ENCODE measurements around the gene MCM3.

MCM3 gene

DNA sequence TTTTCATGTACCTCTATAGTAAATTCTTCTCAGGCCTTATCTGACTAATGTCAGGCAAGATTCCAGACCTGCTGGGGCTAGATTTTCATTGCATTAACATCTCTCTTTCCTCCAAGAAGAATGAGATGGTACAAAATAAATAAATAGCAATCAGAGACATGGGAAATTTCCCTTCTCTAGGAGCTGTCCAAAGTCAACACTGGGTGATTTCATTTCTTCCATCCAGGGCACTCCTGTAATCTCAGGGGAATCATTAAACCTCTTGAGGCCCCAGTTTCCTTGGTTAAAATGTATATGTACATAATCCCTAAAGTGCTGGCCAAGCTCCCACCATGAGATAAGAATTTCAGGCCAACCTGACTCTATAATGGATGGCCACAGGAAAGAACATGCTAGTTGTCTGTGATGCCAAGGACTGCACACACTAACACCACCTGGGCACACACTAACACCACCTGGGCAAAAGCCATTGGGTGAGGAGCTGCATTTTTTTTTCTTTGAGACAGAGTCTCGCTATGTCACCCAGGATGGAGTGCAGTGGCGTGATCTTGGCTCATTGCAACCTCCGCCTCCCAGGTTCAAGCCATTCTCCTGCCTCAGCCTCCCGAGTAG lies 41.2 kb downstream of the MCM3 start:
- Histone ChIP-seq H3K9ac (no peak overlapping the region), H3K27ac (no peak overlapping the region), H4K20me1 (ENCODE audit: insufficient read depth) (no peaks in the 10 kb centered on the region), H3K4me3 (IDR thresholded peaks at IDR 0.05; ENCODE audit: insufficient read depth, low read depth, low read length) (no peak overlapping the region), H3K4me1 (ENCODE audit: low read depth, poor library complexity, severe bottlenecking) (no peaks in the 10 kb centered on the region), H3K79me2 (ENCODE audit: insufficient read depth, low read depth) (no peaks in the 10 kb centered on the region), H2AFZ (ENCODE audit: low read depth) (no peak overlapping the region), H3K36me3 (ENCODE audit: insufficient read depth) (no peaks in the 10 kb centered on the region), H3K4me2 (no peak overlapping the region), H3K27me3 (ENCODE audit: insufficient read depth, low read depth) (no peaks in the 10 kb centered on the region)
- TF ChIP-seq, protein P1, sequence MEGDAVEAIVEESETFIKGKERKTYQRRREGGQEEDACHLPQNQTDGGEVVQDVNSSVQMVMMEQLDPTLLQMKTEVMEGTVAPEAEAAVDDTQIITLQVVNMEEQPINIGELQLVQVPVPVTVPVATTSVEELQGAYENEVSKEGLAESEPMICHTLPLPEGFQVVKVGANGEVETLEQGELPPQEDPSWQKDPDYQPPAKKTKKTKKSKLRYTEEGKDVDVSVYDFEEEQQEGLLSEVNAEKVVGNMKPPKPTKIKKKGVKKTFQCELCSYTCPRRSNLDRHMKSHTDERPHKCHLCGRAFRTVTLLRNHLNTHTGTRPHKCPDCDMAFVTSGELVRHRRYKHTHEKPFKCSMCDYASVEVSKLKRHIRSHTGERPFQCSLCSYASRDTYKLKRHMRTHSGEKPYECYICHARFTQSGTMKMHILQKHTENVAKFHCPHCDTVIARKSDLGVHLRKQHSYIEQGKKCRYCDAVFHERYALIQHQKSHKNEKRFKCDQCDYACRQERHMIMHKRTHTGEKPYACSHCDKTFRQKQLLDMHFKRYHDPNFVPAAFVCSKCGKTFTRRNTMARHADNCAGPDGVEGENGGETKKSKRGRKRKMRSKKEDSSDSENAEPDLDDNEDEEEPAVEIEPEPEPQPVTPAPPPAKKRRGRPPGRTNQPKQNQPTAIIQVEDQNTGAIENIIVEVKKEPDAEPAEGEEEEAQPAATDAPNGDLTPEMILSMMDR (conservative IDR thresholded peaks at IDR 0.05; ENCODE audit: low read depth, low read length): no peak

DNA sequence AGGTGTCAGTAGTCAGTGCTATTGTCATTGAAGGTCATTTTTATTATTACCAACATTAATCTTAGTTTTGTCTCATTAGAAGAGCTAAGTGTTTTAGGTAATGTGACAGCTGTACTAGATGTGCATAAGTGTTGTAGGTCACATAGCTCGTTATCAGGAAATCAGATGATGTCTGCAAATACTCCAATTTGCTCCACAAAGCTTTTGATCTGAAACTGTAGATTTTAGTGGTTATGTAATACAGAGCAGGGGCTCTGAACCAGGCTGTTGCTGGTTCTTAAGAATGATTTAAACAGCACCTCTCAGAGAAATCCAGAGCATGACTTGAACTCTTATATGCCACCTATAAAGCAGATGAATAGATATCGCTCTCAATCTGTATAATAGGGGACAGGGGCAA lies 42.7 kb downstream of the MCM3 start:
- TF ChIP-seq, protein P1 (conservative IDR thresholded peaks at IDR 0.05; ENCODE audit: low read depth, low read length): no peak
- Histone ChIP-seq H2AFZ (ENCODE audit: low read depth) (no peak overlapping the region), H3K27me3 (ENCODE audit: insufficient read depth, low read depth) (no peaks in the 10 kb centered on the region), H3K4me1 (ENCODE audit: low read depth, poor library complexity, severe bottlenecking) (no peaks in the 10 kb centered on the region), H3K36me3 (ENCODE audit: insufficient read depth) (no peaks in the 10 kb centered on the region), H3K79me2 (ENCODE audit: insufficient read depth, low read depth) (no peaks in the 10 kb centered on the region), H3K9ac (no peak overlapping the region), H3K4me2 (no peak overlapping the region), H3K4me3 (IDR thresholded peaks at IDR 0.05; ENCODE audit: insufficient read depth, low read depth, low read length) (no peak overlapping the region), H3K27ac (no peak overlapping the region), H4K20me1 (ENCODE audit: insufficient read depth) (no peaks in the 10 kb centered on the region)

DNA sequence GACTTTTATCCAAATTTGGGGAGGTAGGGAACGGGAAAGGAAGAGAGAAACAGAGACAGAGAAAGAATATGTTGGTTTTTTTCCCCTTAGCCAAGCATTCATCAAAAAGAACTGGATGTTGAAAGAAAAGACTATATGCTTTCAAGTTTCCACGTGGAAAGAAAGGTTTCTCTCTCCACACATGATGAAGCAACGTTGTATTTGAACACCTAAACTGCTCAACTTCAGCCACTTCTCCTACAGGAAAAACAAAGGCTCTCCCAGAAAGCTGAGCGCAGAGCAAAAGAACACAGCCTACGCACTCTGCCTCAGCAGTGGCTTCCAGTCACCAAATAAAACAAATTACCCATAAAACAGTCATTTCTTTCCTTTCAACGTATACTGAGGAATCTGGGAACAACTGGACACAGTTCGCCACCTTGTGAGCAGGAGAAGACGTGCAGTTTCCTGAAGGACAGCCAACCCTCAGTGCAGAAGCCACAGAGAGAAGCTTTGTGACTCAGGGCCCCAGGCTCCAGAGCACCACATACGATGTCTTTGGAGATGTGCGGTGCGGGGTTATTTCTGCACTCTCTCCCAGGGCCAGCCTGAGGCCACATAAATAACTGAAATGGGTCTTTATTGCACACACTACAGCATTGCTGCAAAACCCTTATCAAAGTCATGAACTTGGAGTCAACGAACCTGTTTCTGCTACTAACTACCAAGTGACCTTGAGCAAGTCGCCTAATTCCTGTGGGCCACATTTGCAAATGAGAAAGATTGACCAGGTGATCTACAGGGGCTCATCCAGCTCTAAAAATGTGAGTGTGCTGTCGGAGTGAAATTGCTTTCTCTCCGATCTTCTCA lies 50.3 kb downstream of the MCM3 start:
- Histone ChIP-seq H3K4me2 (no peak overlapping the region), H3K36me3 (ENCODE audit: insufficient read depth) (no peaks in the 10 kb centered on the region), H3K79me2 (ENCODE audit: insufficient read depth, low read depth) (no peaks in the 10 kb centered on the region), H3K27me3 (ENCODE audit: insufficient read depth, low read depth) (peaks cover 10% of the 10 kb centered on the region; the same call in 1 of the 2 replicates), H2AFZ (ENCODE audit: low read depth) (no peak overlapping the region), H3K9ac (no peak overlapping the region), H3K4me3 (IDR thresholded peaks at IDR 0.05; ENCODE audit: insufficient read depth, low read depth, low read length) (no peak overlapping the region), H3K27ac (no peak overlapping the region), H4K20me1 (ENCODE audit: insufficient read depth) (no peaks in the 10 kb centered on the region), H3K4me1 (ENCODE audit: low read depth, poor library complexity, severe bottlenecking) (peaks cover 52% of the 10 kb centered on the region)
- TF ChIP-seq, protein P1 (conservative IDR thresholded peaks at IDR 0.05; ENCODE audit: low read depth, low read length): peak; percentile 76

DNA sequence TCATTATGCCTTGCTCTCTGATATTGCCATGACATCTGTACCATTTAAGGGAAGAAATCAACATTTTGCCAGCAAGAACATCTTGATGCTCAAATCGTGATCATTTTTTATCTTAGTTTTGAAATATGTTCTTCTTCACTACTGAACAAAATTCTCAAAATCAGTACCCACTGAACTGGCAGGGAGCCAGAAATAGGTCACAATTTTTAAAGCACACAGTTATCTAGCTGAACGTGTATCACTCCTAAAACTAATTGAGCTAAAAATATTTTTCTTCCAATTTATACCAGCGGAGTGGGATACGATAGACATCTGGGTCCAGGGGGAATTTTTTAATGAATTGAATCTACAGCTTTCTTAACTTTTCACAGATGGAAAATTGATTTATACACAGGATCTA lies 51.5 kb downstream of the MCM3 start:
- no peak overlapping the region for H3K4me2 ChIP-seq
- no peak overlapping the region for H3K27ac ChIP-seq
- peaks cover 10% of the 10 kb centered on the region; the same call in 1 of the 2 replicates for H3K27me3 ChIP-seq (ENCODE audit: insufficient read depth, low read depth)
- TF ChIP-seq, protein P1 (conservative IDR thresholded peaks at IDR 0.05; ENCODE audit: low read depth, low read length): no peak
- peaks cover 64% of the 10 kb centered on the region for H3K4me1 ChIP-seq (ENCODE audit: low read depth, poor library complexity, severe bottlenecking)
- H3K36me3 ChIP-seq (ENCODE audit: insufficient read depth): no peaks in the 10 kb centered on the region
- H3K4me3 ChIP-seq (IDR thresholded peaks at IDR 0.05; ENCODE audit: insufficient read depth, low read depth, low read length): no peak overlapping the region
- H3K79me2 ChIP-seq (ENCODE audit: insufficient read depth, low read depth): no peaks in the 10 kb centered on the region
- H2AFZ ChIP-seq (ENCODE audit: low read depth): no peak overlapping the region
- H4K20me1 ChIP-seq (ENCODE audit: insufficient read depth): no peaks in the 10 kb centered on the region
- H3K9ac ChIP-seq: no peak overlapping the region

Measured in KMS-11 (cell line).